Urothelium cell line (cell line): ENCODE data around the gene ATP5F1D.
"Not testable (repeated sequence)": the region's sequence is repeated elsewhere in the genome, so short reads cannot be mapped to it uniquely, and the experiment has no call there.

ENCODE experiments used
- DNase-seq: peaks from one replicate; pipeline ENCODE4 v3.0.0; 2011; ENCODE audit warnings: low spot score, mixed read lengths
- FAIRE-seq: peaks from 2 replicates; lab custom pipeline; 2011; peaks lifted over from hg19 to GRCh38; lab: Jason Lieb, UNC

Gene ATP5F1D

GRCh38 chr19:1241417-1242095 is at the start of gene ATP5F1D:
ATP5F1D (plus strand) TSS chr19:1241751; CDS start chr19:1241851, 100 bp downstream.
- FAIRE-seq (peak; percentile 69), DNase-seq (peak; percentile 91)

GRCh38 chr19:1199531-1199930 is 42.0 kb upstream of the ATP5F1D start:
- DNase-seq, result no peak
- no peak for FAIRE-seq

- not testable (repeated sequence) for DNase-seq
Measured at GRCh38 chr19:1200614-1201013, 40.9 kb upstream of the ATP5F1D start.

GRCh38 chr19:1205114-1206099 is 36.1 kb upstream of the ATP5F1D start, which contains the start of gene STK11:
STK11 (plus strand) TSS chr19:1205778; CDS start chr19:1206914, 1,136 bp downstream.
- FAIRE-seq (peak; percentile 70), DNase-seq (peak; percentile 98)

More at GRCh38 chr19:1200614-1201013, 40.9 kb upstream of the ATP5F1D start:
- FAIRE-seq, result not testable (repeated sequence)

GRCh38 chr19:1206150-1206863 is 35.2 kb upstream of the ATP5F1D start:
- FAIRE-seq, result no peak
- DNase-seq, result no peak

- no peak for FAIRE-seq
Measured at GRCh38 chr19:1206864-1207450, 34.6 kb upstream of the ATP5F1D start.

GRCh38 chr19:1208830-1209229 is 32.7 kb upstream of the ATP5F1D start:
- not testable (repeated sequence) for FAIRE-seq, DNase-seq

More at GRCh38 chr19:1206864-1207450, 34.6 kb upstream of the ATP5F1D start:
- DNase-seq, result no peak

GRCh38 chr19:1210227-1210538 is 31.4 kb upstream of the ATP5F1D start:
- FAIRE-seq (no peak), DNase-seq (no peak)

GRCh38 chr19:1211494-1212234 is 29.9 kb upstream of the ATP5F1D start:
- DNase-seq, result no peak
- FAIRE-seq, result no peak

- no peak for FAIRE-seq
- no peak for DNase-seq
Measured at GRCh38 chr19:1213391-1214286, 27.9 kb upstream of the ATP5F1D start.

- FAIRE-seq, result no peak
- no peak for DNase-seq
Measured at GRCh38 chr19:1214299-1214861, 27.2 kb upstream of the ATP5F1D start.

GRCh38 chr19:1214862-1215731 is 26.5 kb upstream of the ATP5F1D start:
- DNase-seq (no peak), FAIRE-seq (no peak)

- no peak for DNase-seq
- FAIRE-seq, result no peak
Measured at GRCh38 chr19:1216756-1217155, 24.8 kb upstream of the ATP5F1D start.

- DNase-seq (no peak), FAIRE-seq (no peak)
Measured at GRCh38 chr19:1217366-1217765, 24.2 kb upstream of the ATP5F1D start.

GRCh38 chr19:1218751-1219567 is 22.6 kb upstream of the ATP5F1D start:
- DNase-seq (no peak), FAIRE-seq (no peak)

GRCh38 chr19:1219786-1220476 is 21.6 kb upstream of the ATP5F1D start:
- DNase-seq (no peak), FAIRE-seq (no peak)
